ENCODE measurements around the gene LDLRAP1.

- TF ChIP-seq CTCF (IDR thresholded peaks at IDR 0.05; ENCODE audit: insufficient read depth, low read depth, low read length), result no peak
- TF ChIP-seq EZH2 (IDR thresholded peaks at IDR 0.05; ENCODE audit: insufficient read depth, low read length), result no peak
Observed at GRCh38 chr1:25527946-25528595, 15.3 kb upstream of the LDLRAP1 start.

Measured in astrocyte (in vitro differentiated cells and primary cell).